ENCODE measurements around the gene RAVER2.

Gene RAVER2

GRCh38 chr1:64848136-64848535 is 103.3 kb downstream of the RAVER2 start:
- DNase-seq = no peak

DNA sequence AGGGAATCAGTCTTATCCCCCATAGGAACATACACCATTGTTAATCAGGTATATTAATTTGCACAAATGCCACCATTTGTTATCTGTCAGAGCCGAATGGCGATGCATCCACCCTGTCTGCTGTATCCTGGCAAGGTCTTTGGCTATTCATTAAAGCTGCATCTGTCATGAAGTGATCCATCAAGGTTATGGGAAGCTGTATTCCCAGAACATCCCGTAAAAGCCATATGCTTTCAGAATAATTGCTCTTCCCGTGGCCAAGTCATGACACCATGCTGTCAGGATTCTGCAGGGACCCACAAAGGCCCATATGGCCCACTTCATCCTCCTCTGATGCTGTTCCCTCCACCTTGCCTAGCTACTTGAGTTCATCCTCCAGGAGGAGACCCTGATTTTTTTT is 103.9 kb downstream of the RAVER2 start:
- DNase-seq = no peak

- no peak for DNase-seq
Observed at GRCh38 chr1:64849942-64850341, 105.1 kb downstream of the RAVER2 start.

GRCh38 chr1:64850846-64851245 is 106.0 kb downstream of the RAVER2 start:
- no peak for DNase-seq

DNA sequence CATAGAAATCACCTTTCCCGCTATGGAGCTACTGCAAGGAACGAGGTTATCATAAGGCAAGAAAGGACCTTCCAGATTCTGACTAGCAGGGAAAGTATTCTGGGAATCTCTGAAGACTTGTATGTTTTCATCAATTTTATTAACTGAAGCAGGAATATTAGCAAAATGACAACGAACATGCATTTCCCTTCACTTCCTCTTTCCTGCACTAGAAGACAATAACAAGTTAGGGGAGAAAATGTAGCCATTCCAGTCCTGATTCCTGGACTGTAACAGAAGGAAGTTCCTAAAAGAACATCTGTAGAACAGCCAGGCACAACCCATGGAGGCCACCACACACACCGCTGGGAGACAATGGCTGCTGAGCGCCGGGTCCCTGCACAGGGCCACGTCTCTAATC is 106.8 kb downstream of the RAVER2 start:
- DNase-seq = no peak

- DNase-seq = no peak
Observed at GRCh38 chr1:64854674-64855073, 109.8 kb downstream of the RAVER2 start.

GRCh38 chr1:64855557-64855956 is 110.7 kb downstream of the RAVER2 start:
- no peak for DNase-seq

DNA sequence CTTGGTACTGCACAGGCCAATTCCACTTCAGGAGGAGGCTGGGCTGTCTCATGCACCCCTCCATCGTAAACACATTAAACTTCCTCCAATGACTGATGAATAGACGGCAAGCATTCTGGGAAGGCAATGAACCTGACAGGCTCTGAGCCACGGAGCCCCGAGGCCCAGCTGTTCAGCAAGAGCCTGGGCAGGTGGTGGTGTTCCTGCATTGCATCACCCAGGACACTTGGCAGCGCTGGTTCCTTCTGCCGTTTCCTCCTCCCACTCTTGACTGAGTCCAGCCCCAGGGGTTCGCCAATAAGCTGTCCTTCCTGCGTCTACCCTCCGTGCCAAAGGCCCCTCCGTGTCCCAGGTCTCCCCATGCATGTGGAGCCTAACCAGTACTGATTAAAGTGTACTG is 111.7 kb downstream of the RAVER2 start:
- no peak for DNase-seq

DNA sequence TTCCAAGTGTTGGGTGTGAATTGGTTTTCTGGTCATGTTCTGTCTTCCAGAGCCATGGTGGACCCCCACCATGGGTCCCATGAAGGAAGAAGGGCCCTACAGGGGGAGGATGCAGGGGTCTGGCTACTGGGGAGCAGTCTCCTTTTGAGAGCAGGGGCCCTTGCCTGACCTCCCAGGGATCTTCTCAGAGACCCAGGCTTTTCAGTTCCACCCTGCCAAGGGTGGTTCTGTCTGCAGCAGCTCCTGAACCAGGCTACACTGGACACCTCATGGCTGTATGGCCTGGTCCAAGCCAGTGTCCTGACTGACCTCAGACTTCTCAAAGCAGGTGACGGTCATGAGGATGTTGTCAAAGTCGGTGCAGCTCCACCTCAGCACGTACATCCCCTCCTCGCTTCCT is 112.5 kb downstream of the RAVER2 start:
- DNase-seq = no peak

- DNase-seq = peak; percentile 19
Observed at GRCh38 chr1:64861611-64862010, 116.7 kb downstream of the RAVER2 start.

DNA sequence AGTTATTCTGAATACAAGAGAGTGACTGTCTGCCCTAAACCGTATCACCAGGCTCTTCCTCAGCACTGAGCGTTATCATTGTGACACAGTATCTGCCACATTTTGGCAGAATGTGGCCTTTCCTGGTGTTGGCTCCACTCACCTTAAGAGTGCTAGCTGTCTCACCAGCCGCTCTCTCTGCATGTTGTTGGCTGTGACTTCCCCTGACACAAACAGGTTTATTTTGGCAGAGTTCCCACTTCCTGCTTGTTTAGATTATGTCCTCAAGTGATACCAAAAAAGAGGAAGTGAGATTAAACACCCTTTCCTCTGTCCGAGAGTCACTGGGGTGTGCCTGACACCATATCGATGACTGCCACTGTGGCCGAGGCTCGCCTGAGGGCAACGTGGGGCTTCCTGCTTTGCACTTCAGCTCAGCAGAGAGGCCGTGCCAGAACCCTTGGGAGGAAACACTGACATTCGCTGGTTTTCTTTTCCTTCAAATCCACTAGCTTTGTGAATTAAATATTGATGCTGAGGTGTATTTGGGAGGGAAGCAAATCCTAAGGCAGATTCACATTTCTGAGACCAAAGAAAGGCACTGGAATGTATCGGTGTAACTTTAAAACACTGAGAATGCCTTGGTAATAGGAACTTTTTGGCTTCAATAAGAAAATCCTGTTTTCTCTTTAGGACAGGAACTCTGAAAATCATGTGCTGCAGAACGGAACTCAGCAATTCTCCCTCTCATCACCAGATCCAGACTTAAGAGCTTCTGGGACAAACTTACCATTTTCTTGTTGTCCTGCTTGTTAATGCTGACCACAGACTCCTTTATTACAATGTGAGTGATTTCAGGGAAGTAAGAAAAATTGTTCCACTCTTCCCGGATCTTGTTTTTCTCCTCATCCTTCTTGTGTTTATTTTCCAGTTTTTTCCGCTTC is 119.4 kb downstream of the RAVER2 start:
- DNase-seq = peak; percentile 96

DNA sequence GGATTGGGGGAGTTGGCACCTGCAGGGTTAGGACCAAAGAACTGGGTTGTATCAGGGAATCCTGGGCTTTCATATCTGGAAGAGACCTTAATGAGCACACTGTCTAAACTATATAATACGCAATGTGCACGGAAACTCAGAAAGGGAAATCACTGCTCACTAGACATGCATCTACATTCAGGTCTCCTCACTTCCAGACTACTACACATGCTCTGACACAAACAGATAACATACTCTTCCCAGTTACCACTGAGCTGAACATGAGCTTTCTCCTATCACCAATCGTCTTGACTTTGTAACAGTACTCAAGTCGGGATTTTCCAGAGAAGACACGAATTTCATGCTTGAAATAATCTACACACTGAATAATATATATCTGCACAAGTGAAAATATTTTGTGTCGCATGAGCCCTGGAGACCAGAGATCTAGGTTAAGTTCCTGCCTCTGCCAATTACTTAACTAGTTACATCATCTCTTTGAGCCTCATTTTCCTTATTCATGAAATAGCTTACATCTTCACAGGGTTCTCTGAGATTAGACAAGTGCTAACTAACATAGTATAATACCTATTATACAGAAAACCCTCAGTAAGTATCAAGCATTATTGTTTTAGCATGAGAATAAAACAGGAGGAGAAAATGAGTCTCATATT is 120.4 kb downstream of the RAVER2 start:
- peak; percentile 21 for DNase-seq

DNA sequence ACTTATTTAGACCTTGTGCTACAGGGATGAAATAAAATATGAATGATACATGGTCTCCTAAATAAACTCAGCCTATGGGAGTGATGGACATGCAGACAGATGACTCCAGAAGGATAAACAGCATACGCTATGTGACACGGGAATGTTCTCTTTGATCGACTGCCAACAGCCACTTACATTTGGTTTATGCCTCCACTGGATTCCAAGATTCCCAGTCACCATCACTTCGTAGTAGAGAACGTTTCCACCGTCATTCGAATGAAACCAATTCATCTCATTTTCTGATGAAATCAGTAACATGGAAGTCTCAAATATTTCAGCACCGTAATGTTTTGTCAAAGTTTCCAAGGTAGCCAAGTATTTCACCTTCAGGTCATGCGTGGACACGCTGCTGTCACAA is 121.8 kb downstream of the RAVER2 start:
- no peak for DNase-seq

DNA sequence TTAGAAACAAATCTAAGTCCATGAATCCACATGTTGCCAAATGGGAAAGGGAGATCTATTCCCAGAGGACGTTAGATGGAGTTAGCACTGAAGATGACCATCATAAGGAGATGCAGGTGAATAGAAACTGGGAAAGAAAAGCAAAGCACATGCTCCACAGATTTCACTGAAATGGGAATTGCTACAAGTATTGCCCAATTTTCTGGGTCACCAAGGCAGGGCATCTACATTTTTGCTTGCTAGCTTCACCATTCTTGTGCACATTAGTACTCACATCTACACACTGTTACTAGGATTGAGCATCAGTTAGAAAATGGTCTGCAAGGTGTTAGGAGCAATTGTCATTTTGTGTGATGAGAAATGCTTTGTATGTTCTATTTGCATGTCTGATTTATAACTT is 122.4 kb downstream of the RAVER2 start:
- no peak for DNase-seq

GRCh38 chr1:64871256-64871655 is 126.4 kb downstream of the RAVER2 start:
- no peak for DNase-seq

DNA sequence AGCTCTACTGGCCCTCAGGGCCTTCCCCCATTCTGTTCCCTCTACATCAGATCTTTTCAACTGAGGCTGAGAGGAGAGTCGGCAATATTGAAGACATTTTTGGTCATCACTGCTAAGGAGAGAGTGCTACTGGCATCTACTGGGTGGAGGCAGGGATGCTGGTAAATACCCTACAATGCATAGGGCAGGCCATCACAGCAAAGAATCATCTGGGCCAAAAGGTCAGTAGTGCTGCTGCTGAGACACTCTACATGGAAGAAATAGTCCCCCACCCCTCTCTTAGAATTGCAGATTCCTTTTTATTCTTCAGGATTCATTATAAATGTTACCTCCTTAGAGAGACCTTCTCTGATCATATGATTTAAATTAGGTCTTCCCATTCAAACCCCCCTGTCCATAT is 127.2 kb downstream of the RAVER2 start:
- no peak for DNase-seq

GRCh38 chr1:64873576-64873975 is 128.7 kb downstream of the RAVER2 start:
- no peak for DNase-seq

- no peak for DNase-seq
Observed at GRCh38 chr1:64874666-64875065, 129.8 kb downstream of the RAVER2 start.

DNA sequence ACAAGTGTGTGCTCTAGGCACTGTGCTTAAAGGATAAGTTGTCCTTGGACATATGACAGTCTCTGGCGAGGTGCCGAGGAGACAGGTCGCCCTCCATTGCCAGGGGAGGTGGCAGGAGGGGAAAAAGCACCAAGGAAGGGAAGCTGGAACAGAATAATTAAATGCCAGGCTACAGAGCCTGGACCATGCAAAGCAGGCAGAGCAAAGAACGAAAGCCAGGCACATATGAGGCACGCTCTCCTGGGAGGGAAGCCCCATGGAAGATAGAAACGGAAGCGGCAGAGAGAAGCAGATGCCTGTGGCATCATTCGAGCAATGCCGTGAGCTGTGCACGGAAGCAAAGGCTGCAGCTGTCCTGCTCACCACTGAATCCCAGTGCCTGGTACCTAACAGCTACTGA is 130.2 kb downstream of the RAVER2 start:
- no peak for DNase-seq

DNA sequence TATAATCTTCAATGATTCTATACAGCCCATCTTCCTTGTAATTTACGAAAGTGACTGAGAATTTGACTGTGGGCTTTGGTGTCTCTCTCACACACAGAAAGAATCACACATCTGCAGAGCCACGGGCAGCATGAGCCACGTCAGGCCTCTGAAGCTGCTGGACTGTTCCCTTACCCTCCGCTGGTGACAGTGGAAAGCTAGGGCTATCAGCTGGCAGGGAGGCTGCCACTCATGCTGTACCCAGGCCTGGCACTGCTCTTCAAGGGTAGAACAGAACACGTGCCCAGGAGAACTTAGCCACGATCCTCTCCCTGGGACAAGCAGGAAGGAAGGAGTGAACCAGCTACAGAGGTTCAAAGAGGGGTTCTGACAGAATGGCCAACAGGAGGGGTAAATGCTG is 130.7 kb downstream of the RAVER2 start:
- no peak for DNase-seq

GRCh38 chr1:64877151-64877550 is 132.3 kb downstream of the RAVER2 start:
- no peak for DNase-seq

DNA sequence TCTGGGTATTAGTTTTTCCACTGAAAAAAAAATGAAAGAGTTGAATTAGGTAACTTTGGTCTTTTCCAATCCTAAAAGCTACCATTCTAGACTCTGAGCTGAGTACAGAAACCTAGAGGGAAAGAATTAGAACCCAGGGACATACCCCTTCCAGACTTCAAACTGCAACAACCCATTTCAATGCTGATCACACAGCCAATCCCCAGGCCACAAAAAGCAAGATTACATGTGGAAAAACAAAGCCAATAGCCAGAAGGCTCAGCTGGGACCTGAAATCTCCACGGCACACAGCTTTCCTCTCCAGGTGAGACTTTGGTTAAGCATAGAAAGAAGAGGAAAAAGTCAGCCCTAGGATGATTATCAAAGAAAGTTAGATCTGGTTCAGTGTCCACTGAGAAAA is 132.7 kb downstream of the RAVER2 start:
- no peak for DNase-seq

DNA sequence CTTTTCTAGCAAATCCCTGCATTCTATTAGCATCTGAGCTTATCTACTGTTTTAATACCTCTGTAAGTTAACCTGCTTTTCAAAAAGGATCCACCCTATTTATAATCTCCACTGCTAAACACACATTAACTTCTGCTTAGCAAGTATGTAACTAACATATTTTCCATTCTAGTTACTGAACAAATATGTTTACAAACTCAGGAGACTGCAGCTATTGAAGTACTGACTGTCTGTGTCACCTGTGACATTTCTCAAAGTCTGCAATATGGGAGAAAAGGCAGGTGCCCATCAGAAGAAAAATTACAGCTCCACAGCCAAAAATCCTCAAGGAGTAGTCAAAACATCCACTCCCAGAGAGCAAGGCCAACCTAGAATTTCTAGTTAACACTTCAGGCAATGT is 133.2 kb downstream of the RAVER2 start:
- no peak for DNase-seq

DNA sequence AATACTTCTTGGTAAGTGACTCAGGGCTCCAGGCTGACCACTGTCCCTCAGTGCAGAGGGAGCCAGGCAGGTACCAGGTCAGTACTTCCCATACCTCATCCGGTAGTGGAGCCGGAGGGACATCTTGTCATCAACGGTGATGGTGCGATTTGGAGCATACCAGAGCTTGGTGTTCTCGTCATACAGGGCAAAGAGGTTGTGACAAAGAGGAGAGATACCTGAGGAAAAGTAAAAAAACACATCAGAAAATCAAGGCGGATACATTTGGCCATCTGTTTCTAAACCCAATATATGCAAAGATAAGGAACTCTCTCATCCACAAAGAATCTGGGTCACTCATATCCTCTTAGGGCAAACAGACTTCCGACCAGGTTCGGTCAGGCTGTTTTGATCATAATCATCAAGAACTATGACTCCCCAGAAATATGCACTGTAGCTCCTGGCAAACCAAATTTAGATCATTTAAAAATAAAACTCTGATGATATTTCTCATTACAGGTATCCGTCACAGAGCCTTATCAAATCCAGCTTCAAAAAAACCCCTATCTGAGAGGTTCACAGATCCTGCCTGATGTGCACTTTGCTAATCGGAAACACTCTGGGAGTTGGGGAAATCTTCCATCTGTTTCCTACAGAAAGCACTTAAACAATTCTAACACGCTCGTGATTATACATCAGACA is 134.2 kb downstream of the RAVER2 start:
- no peak for DNase-seq
